Psoas muscle (tissue), 8 donors: ENCODE results near the gene PRRC1. TPM values are rescaled to one million over a fixed set of nuclear protein-coding genes. Genes with fewer than 3 reads are reported as not detected.
A peak's percentile ranks its signal among the peaks of the same experiment; 100 is the strongest.

ENCODE experiments used
- ATAC-seq, 4 donors: fragments of 200-7000 bp; cut with Tn5 transposase; one replicate each; pipeline ENCODE4 v1.9.1; 2020; ENCODE audit warnings: moderate library complexity in 3 of 4, mild to moderate bottlenecking in 2 of 4
- DNase-seq, 2 donors: peaks; one replicate each; pipeline ENCODE4 v3.0.0-alpha.2; 2020
- H3K27ac ChIP-seq: fragments of 200-600 bp; one replicate; pipeline ENCODE4 v1.8.0; 2022
- H3K27me3 ChIP-seq, 3 donors: fragments of 200-600 bp in 1 of 3; one replicate each; pipeline versions ENCODE4 v1.6.1 to v1.8.0; 2013 to 2022; ENCODE audit warnings: low read length in 2 of 3, mild to moderate bottlenecking in 2 of 3, moderate library complexity in 1 of 3; ENCODE audit not compliant: insufficient read depth in 3 of 3
- H3K36me3 ChIP-seq, 2 donors: fragments of 200-600 bp in 1 of 2; one replicate each; pipeline versions ENCODE4 v1.6.1 to v1.8.0; 2013 to 2022; ENCODE audit warnings: low read depth in 1 of 2, mild to moderate bottlenecking in 1 of 2, moderate library complexity in 1 of 2; ENCODE audit not compliant: insufficient read depth in 1 of 2
- H3K4me1 ChIP-seq: fragments of 200-600 bp; one replicate; pipeline ENCODE4 v1.8.0; 2022
- H3K4me3 ChIP-seq: fragments of 200-600 bp; one replicate; pipeline ENCODE4 v1.8.0; 2022; ENCODE audit warnings: mild to moderate bottlenecking
- H3K9me3 ChIP-seq: fragments of 200-600 bp; one replicate; pipeline ENCODE4 v1.8.0; 2022
- WGBS, 3 donors: extraction: QIAGEN DNeasy Blood & Tissue Kit; methylation state at CpG; one replicate each; pipeline versions ENCODE4 v1.1.6 to v1.1.7; 2013; 5-methylcytosine and 5-hydroxymethylcytosine counted together
- intact Hi-C, 2 donors: fragments of 100-400 bp; cut with DNase I; formaldehyde crosslinking; loops; one replicate each; pipeline versions ENCODE4 v1.11.0 to v1.14.2; 2022
- polyA plus RNA-seq, 3 donors: library from polyadenylated mRNA; stranded (reverse); fragments of 200-250 nt; gene quantifications; one replicate each; pipeline ENCODE4 v1.2.3, GENCODE V29; 2013
- total RNA-seq, 4 donors: library from RNA; stranded (reverse); fragmentation: NEBNext Ultra II Directional in 2 of 4; extraction: Animal tissue kit (Norgen Biotek cat#: 25700) in 2 of 4; gene quantifications; one replicate each; pipeline versions ENCODE4 v1.2.1 to v1.2.4, GENCODE V29; 2021 to 2023
- TF ChIP-seq, protein P1 (sequence below): fragments of 200-600 bp; IDR thresholded peaks from one replicate; pipeline ENCODE4 v1.8.0; 2022; ENCODE audit warnings: antibody characterized with exemption
- donor health status: healthy with polysubstance abuse.
- donor health status: DM: no; HTN: no; CAD: no; lungs with moderate emphysema.
- donor health status: Bipolar disorder and iron deficiency.
- donor health status: healthy.
- donor health status: DM: yes; HTN: yes; CAD: no.
- donor health status: DM: no; HTN: no; CAD: no.
- donor health status: DM: no; HTN: no; CAD: no.
- donor health status: DM: yes; HTN: yes; CAD: no.

The PRRC1 gene
- total and polyA plus RNA-seq, 7 donors = 7.0 to 26.6 (median 14.4) TPM

DNA sequence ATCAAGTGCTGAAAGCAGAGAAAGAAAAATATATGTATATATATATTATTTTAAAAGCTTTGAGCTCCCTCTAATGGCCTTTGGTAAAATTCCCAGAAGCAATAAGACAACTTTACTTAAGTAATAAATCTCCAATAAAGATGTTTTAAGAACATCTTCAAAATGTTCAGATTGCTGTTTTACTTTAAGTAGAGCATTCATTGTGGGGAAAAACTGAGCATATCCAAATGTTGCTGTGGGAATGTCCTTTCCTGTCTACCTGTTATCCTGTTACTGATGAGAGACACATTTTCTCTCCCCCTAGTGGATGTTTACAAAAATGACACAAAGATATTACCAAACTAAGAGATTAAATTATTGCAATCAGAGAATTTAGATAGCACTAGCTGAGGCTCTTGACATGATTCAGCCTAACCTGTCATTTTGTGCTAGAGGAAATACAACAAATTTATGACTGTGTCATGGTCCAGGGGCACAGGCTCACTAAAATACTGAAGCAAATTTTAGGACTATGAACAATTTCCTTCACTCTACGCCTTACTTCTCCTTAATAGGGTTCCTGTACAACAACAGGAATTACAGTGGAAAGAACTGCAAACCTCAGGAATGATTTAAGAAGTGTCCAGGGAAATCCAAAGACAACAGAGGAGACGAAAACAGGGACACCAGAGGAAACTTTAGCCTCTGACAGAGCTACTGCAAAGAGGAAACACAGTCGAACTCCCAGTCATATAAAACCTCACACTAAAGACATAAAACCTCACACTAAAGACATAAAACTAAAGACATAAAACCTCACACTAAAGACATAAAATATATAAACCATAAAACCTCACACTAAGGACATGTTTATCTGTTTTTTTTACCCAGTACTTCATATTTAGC is 24.3 kb upstream of the PRRC1 start:
- DNase-seq = no peak
- Histone ChIP-seq H3K4me3 (no peak overlapping the region), H3K9me3 (no peaks in the 10 kb centered on the region), H3K27me3 (no peaks in the 10 kb centered on the region), H3K27ac (no peak overlapping the region), H3K36me3 (no peaks in the 10 kb centered on the region), H3K4me1 (no peaks in the 10 kb centered on the region)
- 70 to 79% (median 74%) methylated on average over 3 of the region's 3 CpGs for WGBS, 3 donors
- intact Hi-C loops = loop anchor here (1.0 to 5.0 kb wide), 4 partner anchors 23 to 656 kb away; partner anchors contain the start of gene MEGF10 (in 2 of the 2)
- TF ChIP-seq, protein P1, sequence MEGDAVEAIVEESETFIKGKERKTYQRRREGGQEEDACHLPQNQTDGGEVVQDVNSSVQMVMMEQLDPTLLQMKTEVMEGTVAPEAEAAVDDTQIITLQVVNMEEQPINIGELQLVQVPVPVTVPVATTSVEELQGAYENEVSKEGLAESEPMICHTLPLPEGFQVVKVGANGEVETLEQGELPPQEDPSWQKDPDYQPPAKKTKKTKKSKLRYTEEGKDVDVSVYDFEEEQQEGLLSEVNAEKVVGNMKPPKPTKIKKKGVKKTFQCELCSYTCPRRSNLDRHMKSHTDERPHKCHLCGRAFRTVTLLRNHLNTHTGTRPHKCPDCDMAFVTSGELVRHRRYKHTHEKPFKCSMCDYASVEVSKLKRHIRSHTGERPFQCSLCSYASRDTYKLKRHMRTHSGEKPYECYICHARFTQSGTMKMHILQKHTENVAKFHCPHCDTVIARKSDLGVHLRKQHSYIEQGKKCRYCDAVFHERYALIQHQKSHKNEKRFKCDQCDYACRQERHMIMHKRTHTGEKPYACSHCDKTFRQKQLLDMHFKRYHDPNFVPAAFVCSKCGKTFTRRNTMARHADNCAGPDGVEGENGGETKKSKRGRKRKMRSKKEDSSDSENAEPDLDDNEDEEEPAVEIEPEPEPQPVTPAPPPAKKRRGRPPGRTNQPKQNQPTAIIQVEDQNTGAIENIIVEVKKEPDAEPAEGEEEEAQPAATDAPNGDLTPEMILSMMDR = peak; percentile 73
- peak; percentile 47 to 80 (median 58) for ATAC-seq

DNA sequence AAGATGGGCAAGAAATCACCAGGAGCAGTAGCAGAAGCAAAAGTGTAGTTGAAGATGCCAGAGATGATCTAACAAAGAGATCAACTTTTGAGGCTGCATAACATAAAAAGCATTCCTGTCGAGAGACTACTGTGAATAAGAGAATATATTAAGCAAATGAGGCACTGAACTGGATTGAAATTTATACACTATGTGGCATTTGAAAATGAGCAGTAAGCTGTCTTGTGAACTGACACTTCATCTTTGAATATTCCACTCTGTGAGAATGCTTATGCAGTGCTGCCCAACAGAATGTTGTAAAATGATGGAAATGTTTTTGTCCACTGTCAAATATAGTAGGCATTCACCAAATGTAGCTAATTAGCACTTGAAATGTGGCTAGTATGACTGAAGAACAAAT is 18.9 kb upstream of the PRRC1 start:
- no peaks in the 10 kb centered on the region for H3K9me3 ChIP-seq
- ATAC-seq (no peak), DNase-seq (no peak)
- no peaks in the 10 kb centered on the region for H3K4me1 ChIP-seq
- WGBS, 3 donors = 65 to 82% (median 72%) methylated on average over 1 of the region's 1 CpG
- H3K27ac ChIP-seq = no peak overlapping the region
- intact Hi-C loops = no loop called here
- H3K4me3 ChIP-seq = no peak overlapping the region
- TF ChIP-seq, protein P1 = no peak
- no peaks in the 10 kb centered on the region for H3K27me3 ChIP-seq
- no peaks in the 10 kb centered on the region for H3K36me3 ChIP-seq

DNA sequence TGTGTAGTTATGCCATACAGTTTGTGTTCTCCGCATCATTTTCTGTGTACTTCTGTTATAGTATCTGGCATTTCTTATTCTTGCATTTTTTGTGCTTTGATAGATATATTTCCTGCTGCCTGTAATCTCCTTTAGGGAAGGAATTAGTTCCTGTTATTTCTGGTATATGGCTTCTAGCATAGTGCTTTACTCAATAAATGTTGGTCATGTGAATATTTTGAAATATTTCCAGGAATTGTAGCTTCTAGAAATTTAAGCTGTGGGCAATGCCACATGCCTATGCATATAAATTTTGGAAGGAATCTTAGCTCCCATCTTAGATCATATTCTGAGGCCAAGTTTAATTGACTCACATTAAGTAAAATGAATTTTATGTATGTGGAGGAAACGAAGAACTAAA is 11.5 kb upstream of the PRRC1 start:
- no peaks in the 10 kb centered on the region for H3K4me1 ChIP-seq
- H3K9me3 ChIP-seq = no peaks in the 10 kb centered on the region
- TF ChIP-seq, protein P1 = no peak
- WGBS, 3 donors = 87 to 92% (median 90%) methylated on average over 2 of the region's 2 CpGs
- no peak for ATAC-seq
- no peak overlapping the region for H3K4me3 ChIP-seq
- no peaks in the 10 kb centered on the region for H3K36me3 ChIP-seq
- H3K27me3 ChIP-seq = no peaks in the 10 kb centered on the region
- intact Hi-C loops = no loop called here
- no peak for DNase-seq
- no peak overlapping the region for H3K27ac ChIP-seq

DNA sequence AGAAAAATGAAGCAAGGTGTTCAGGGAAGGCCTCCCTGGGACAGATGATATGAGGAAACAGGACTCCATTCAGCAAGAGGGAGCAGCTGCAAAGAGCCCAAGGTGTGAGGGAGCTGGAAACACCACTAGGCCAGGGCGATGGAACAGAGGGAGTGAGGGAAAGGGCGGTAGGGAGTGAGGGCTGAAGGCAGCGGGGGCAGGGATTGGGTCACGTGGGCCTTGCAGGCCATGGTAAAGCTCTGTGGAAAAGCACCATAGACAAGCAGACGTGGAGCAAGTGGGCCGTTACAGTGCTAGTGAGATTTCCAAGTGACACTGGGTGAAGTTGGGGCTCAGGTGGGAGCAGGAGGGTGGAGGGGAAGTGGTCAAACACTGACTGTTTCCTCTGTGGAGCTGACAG is 10.8 kb upstream of the PRRC1 start:
- no peak for ATAC-seq
- TF ChIP-seq, protein P1 = no peak
- H3K4me1 ChIP-seq = no peaks in the 10 kb centered on the region
- H3K27me3 ChIP-seq = no peaks in the 10 kb centered on the region
- no peak for DNase-seq
- no peaks in the 10 kb centered on the region for H3K36me3 ChIP-seq
- no peak overlapping the region for H3K27ac ChIP-seq
- 74 to 88% (median 80%) methylated on average over 6 of the region's 6 CpGs for WGBS, 3 donors
- intact Hi-C loops = no loop called here
- H3K4me3 ChIP-seq = no peak overlapping the region
- no peaks in the 10 kb centered on the region for H3K9me3 ChIP-seq
